ENCODE data around the gene CLCNKB. TPM values are rescaled to one million over a fixed set of nuclear protein-coding genes. Genes with fewer than 3 reads are reported as not detected.
"Not testable (repeated sequence)": the region's sequence is repeated elsewhere in the genome, so short reads cannot be mapped to it uniquely, and the experiment has no call there.

CLCNKB gene
- total RNA-seq, 1 donor from 2014 or later: 0.64 TPM

- no peaks in the 10 kb centered on the region for H3K9me3 ChIP-seq (ENCODE audit: insufficient read depth, low read depth, low read length)
- Mint-ChIP-seq H3K27me3 (ENCODE audit: low read depth, unreplicated experiment) (peaks cover 56% of the 10 kb centered on the region), H3K9me3 (ENCODE audit: unreplicated experiment) (no peaks in the 10 kb centered on the region), H3K27ac (ENCODE audit: unreplicated experiment) (no peak overlapping the region), H3K4me3 (ENCODE audit: unreplicated experiment) (no peak overlapping the region), H3K4me1 (ENCODE audit: low read depth, unreplicated experiment) (no peaks in the 10 kb centered on the region), H3K36me3 (ENCODE audit: low read depth, unreplicated experiment) (no peaks in the 10 kb centered on the region)
- TF ChIP-seq EZH2 (IDR thresholded peaks at IDR 0.05; ENCODE audit: insufficient read depth, low read length): no peak
- TF ChIP-seq CTCF (IDR thresholded peaks at IDR 0.05; ENCODE audit: insufficient read depth, low read depth, low read length): no peak
- H3K36me3 ChIP-seq (ENCODE audit: insufficient read depth, low read length): no peaks in the 10 kb centered on the region
- no peak overlapping the region for H3K4me2 ChIP-seq (ENCODE audit: low read length)
- H3K79me2 ChIP-seq (ENCODE audit: insufficient read depth, low read length): no peaks in the 10 kb centered on the region
- H4K20me1 ChIP-seq (ENCODE audit: insufficient read depth, low read length): no peaks in the 10 kb centered on the region
- no peak overlapping the region for H3K4me3 ChIP-seq (ENCODE audit: insufficient read depth, low read depth, low read length)
- H2AFZ ChIP-seq (ENCODE audit: low read depth, low read length): no peak overlapping the region
- no peaks in the 10 kb centered on the region for H3K4me1 ChIP-seq (ENCODE audit: insufficient read depth, low read length)
- no peaks in the 10 kb centered on the region for H3K27me3 ChIP-seq (ENCODE audit: insufficient read depth, low read length)
- no peak overlapping the region for H3K27ac ChIP-seq (ENCODE audit: low read depth, low read length)
- no peak for DNase-seq (ENCODE audit: low read depth)
- FAIRE-seq: no peak
- no peak overlapping the region for H3K9ac ChIP-seq (ENCODE audit: low read length)
These were observed 1.5 kb upstream of the CLCNKB start for GRCh38 chr1:16042096-16042495.

- not testable (repeated sequence) for H3K4me3 Mint-ChIP-seq (ENCODE audit: unreplicated experiment); H3K4me1 Mint-ChIP-seq (ENCODE audit: low read depth, unreplicated experiment); H3K4me2 ChIP-seq (ENCODE audit: low read length); H3K27me3 ChIP-seq (ENCODE audit: insufficient read depth, low read length); H2AFZ ChIP-seq (ENCODE audit: low read depth, low read length); H3K9me3 ChIP-seq (ENCODE audit: insufficient read depth, low read depth, low read length); DNase-seq (ENCODE audit: low read depth); H3K36me3 Mint-ChIP-seq (ENCODE audit: low read depth, unreplicated experiment); H3K4me3 ChIP-seq (ENCODE audit: insufficient read depth, low read depth, low read length); H4K20me1 ChIP-seq (ENCODE audit: insufficient read depth, low read length); H3K9me3 Mint-ChIP-seq (ENCODE audit: unreplicated experiment); H3K27ac ChIP-seq (ENCODE audit: low read depth, low read length); H3K27ac Mint-ChIP-seq (ENCODE audit: unreplicated experiment); H3K4me1 ChIP-seq (ENCODE audit: insufficient read depth, low read length); H3K9ac ChIP-seq (ENCODE audit: low read length); H3K36me3 ChIP-seq (ENCODE audit: insufficient read depth, low read length); H3K79me2 ChIP-seq (ENCODE audit: insufficient read depth, low read length)
- peaks cover 52% of the 10 kb centered on the region for H3K27me3 Mint-ChIP-seq (ENCODE audit: low read depth, unreplicated experiment)
- peak; percentile 63 for FAIRE-seq
These were observed 928 bp upstream of the CLCNKB start for GRCh38 chr1:16042654-16043053.

- H2AFZ ChIP-seq (ENCODE audit: low read depth, low read length): no peak overlapping the region
- H3K79me2 ChIP-seq (ENCODE audit: insufficient read depth, low read length): no peaks in the 10 kb centered on the region
- Mint-ChIP-seq H3K27ac (ENCODE audit: unreplicated experiment) (no peak overlapping the region), H3K9me3 (ENCODE audit: unreplicated experiment) (no peaks in the 10 kb centered on the region), H3K4me3 (ENCODE audit: unreplicated experiment) (no peak overlapping the region), H3K36me3 (ENCODE audit: low read depth, unreplicated experiment) (no peaks in the 10 kb centered on the region), H3K27me3 (ENCODE audit: low read depth, unreplicated experiment) (peaks cover 48% of the 10 kb centered on the region), H3K4me1 (ENCODE audit: low read depth, unreplicated experiment) (no peaks in the 10 kb centered on the region)
- H3K27me3 ChIP-seq (ENCODE audit: insufficient read depth, low read length): no peaks in the 10 kb centered on the region
- no peaks in the 10 kb centered on the region for H4K20me1 ChIP-seq (ENCODE audit: insufficient read depth, low read length)
- H3K27ac ChIP-seq (ENCODE audit: low read depth, low read length): no peak overlapping the region
- H3K9me3 ChIP-seq (ENCODE audit: insufficient read depth, low read depth, low read length): no peaks in the 10 kb centered on the region
- no peak overlapping the region for H3K4me3 ChIP-seq (ENCODE audit: insufficient read depth, low read depth, low read length)
- TF ChIP-seq CTCF (IDR thresholded peaks at IDR 0.05; ENCODE audit: insufficient read depth, low read depth, low read length) (no peak), EZH2 (IDR thresholded peaks at IDR 0.05; ENCODE audit: insufficient read depth, low read length) (no peak)
- no peaks in the 10 kb centered on the region for H3K36me3 ChIP-seq (ENCODE audit: insufficient read depth, low read length)
- DNase-seq (ENCODE audit: low read depth) (no peak), FAIRE-seq (no peak)
- H3K9ac ChIP-seq (ENCODE audit: low read length): no peak overlapping the region
- no peaks in the 10 kb centered on the region for H3K4me1 ChIP-seq (ENCODE audit: insufficient read depth, low read length)
- H3K4me2 ChIP-seq (ENCODE audit: low read length): no peak overlapping the region
These were observed 368 bp downstream of the CLCNKB start for GRCh38 chr1:16043950-16044349.
